AG10803 (cell line): Measurements from ENCODE around the gene SLC30A3.

ENCODE experiments used
- DNase-seq: peaks from one replicate; pipeline ENCODE4 v3.0.0; 2010; ENCODE audit warnings: low read depth
- H3K4me3 ChIP-seq: 2 replicates; pipeline ENCODE4 v1.5.1; 2011; ENCODE audit warnings: mild to moderate bottlenecking, low read length, control low read depth
- CTCF ChIP-seq: conservative IDR thresholded peaks from 2 replicates; pipeline ENCODE4 v1.5.1; 2011; ENCODE audit warnings: mild to moderate bottlenecking, low read length, control low read depth, inconsistent platforms

The SLC30A3 gene

GRCh38 chr2:27204566-27204965, 58.3 kb downstream of the SLC30A3 start:
- DNase-seq, result no peak
- H3K4me3 ChIP-seq, result no peak overlapping the region
- no peak for TF ChIP-seq CTCF

GRCh38 chr2:27203741-27204140, 59.1 kb downstream of the SLC30A3 start:
- TF ChIP-seq CTCF, result no peak
- DNase-seq, result no peak
- H3K4me3 ChIP-seq, result no peak overlapping the region
